ENCODE data around the gene IER5L. TPM values are rescaled to one million over a fixed set of nuclear protein-coding genes. Genes with fewer than 3 reads are reported as not detected.

IER5L gene
- polyA plus RNA-seq, 1 donor (not counting 4 experiments of a cell fraction or from before 2014, with no cell fraction given): 2.1 TPM

- Histone ChIP-seq H3K27ac (ENCODE audit: control insufficient read depth, insufficient read depth, low read length) (no peak overlapping the region), H3K27me3 (ENCODE audit: control insufficient read depth, extremely low read depth, insufficient read depth, low read length) (peaks cover under 1% of the 10 kb centered on the region), H3K36me3 (ENCODE audit: control insufficient read depth in 2 of 2, extremely low read depth in 1 of 2, insufficient read depth in 2 of 2, low read length in 2 of 2) (no peaks in the 10 kb centered on the region), H3K9me3 (ENCODE audit: control insufficient read depth, low read depth, low read length) (no peaks in the 10 kb centered on the region), H3K4me3 (ENCODE audit: control insufficient read depth in 2 of 3, extremely low read depth in 1 of 3, insufficient read depth in 2 of 3, low read depth in 1 of 3, low read length in 3 of 3) (no peak overlapping the region), H4K20me1 (ENCODE audit: control insufficient read depth, extremely low read depth, insufficient read depth, low read length) (no peaks in the 10 kb centered on the region), H2AFZ (ENCODE audit: control insufficient read depth, low read length) (no peak overlapping the region), H3K9ac (ENCODE audit: control insufficient read depth, extremely low read depth, insufficient read depth, low read length) (no peak overlapping the region), H3K9me1 (ENCODE audit: control insufficient read depth, extremely low read depth, insufficient read depth, low read length) (no peaks in the 10 kb centered on the region), H3K79me2 (ENCODE audit: control insufficient read depth, insufficient read depth, low read length) (no peaks in the 10 kb centered on the region), H3K4me2 (ENCODE audit: control insufficient read depth, extremely low read depth, insufficient read depth, low read depth, low read length) (no peak overlapping the region), H3K4me1 (ENCODE audit: control insufficient read depth, extremely low read depth, insufficient read depth, low read length) (peaks cover 10% of the 10 kb centered on the region)
- no peak for DNase-seq (ENCODE audit: low read depth, low spot score)
- TF ChIP-seq, protein P1, sequence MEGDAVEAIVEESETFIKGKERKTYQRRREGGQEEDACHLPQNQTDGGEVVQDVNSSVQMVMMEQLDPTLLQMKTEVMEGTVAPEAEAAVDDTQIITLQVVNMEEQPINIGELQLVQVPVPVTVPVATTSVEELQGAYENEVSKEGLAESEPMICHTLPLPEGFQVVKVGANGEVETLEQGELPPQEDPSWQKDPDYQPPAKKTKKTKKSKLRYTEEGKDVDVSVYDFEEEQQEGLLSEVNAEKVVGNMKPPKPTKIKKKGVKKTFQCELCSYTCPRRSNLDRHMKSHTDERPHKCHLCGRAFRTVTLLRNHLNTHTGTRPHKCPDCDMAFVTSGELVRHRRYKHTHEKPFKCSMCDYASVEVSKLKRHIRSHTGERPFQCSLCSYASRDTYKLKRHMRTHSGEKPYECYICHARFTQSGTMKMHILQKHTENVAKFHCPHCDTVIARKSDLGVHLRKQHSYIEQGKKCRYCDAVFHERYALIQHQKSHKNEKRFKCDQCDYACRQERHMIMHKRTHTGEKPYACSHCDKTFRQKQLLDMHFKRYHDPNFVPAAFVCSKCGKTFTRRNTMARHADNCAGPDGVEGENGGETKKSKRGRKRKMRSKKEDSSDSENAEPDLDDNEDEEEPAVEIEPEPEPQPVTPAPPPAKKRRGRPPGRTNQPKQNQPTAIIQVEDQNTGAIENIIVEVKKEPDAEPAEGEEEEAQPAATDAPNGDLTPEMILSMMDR (optimal IDR thresholded peaks at IDR 0.05 in 1 of 3, IDR thresholded peaks at IDR 0.05 in 1 of 3, conservative IDR thresholded peaks at IDR 0.05 in 1 of 3; ENCODE audit: extremely low read depth in 1 of 3, insufficient read depth in 2 of 3, low read length in 3 of 3): peak in 1 of 3 experiments; percentile 17
- no peak for TF ChIP-seq EZH2 (IDR thresholded peaks at IDR 0.05; ENCODE audit: low read length)
- dilution Hi-C loops (cut with MboI; ENCODE audit: extremely low pct_ligation_motif_present, low sequenced_read_pairs): no loop called here
- FAIRE-seq: no peak
These were observed 21.0 kb upstream of the IER5L start for GRCh38 chr9:129199044-129199435.

GRCh38 chr9:129198319-129199043 lies 20.4 kb upstream of the IER5L start:
- H3K36me3 ChIP-seq (ENCODE audit: control insufficient read depth in 2 of 2, extremely low read depth in 1 of 2, insufficient read depth in 2 of 2, low read length in 2 of 2): no peaks in the 10 kb centered on the region
- no peak overlapping the region for H3K4me3 ChIP-seq (ENCODE audit: control insufficient read depth in 2 of 3, extremely low read depth in 1 of 3, insufficient read depth in 2 of 3, low read depth in 1 of 3, low read length in 3 of 3)
- no peaks in the 10 kb centered on the region for H4K20me1 ChIP-seq (ENCODE audit: control insufficient read depth, extremely low read depth, insufficient read depth, low read length)
- no peaks in the 10 kb centered on the region for H3K9me1 ChIP-seq (ENCODE audit: control insufficient read depth, extremely low read depth, insufficient read depth, low read length)
- H3K27me3 ChIP-seq (ENCODE audit: control insufficient read depth, extremely low read depth, insufficient read depth, low read length): peaks cover 7% of the 10 kb centered on the region
- dilution Hi-C loops (cut with MboI; ENCODE audit: extremely low pct_ligation_motif_present, low sequenced_read_pairs): no loop called here
- no peaks in the 10 kb centered on the region for H3K9me3 ChIP-seq (ENCODE audit: control insufficient read depth, low read depth, low read length)
- peak; percentile 43 for FAIRE-seq
- H3K79me2 ChIP-seq (ENCODE audit: control insufficient read depth, insufficient read depth, low read length): no peaks in the 10 kb centered on the region
- H2AFZ ChIP-seq (ENCODE audit: control insufficient read depth, low read length): peak overlapping the region; percentile 0
- no peak overlapping the region for H3K9ac ChIP-seq (ENCODE audit: control insufficient read depth, extremely low read depth, insufficient read depth, low read length)
- peaks cover 7% of the 10 kb centered on the region for H3K4me1 ChIP-seq (ENCODE audit: control insufficient read depth, extremely low read depth, insufficient read depth, low read length)
- peak overlapping the region; percentile 1 for H3K4me2 ChIP-seq (ENCODE audit: control insufficient read depth, extremely low read depth, insufficient read depth, low read depth, low read length)
- DNase-seq (ENCODE audit: low read depth, low spot score): no peak
- H3K27ac ChIP-seq (ENCODE audit: control insufficient read depth, insufficient read depth, low read length): no peak overlapping the region
- TF ChIP-seq EZH2 (IDR thresholded peaks at IDR 0.05; ENCODE audit: low read length): no peak
- TF ChIP-seq, protein P1 (optimal IDR thresholded peaks at IDR 0.05 in 1 of 3, IDR thresholded peaks at IDR 0.05 in 1 of 3, conservative IDR thresholded peaks at IDR 0.05 in 1 of 3; ENCODE audit: extremely low read depth in 1 of 3, insufficient read depth in 2 of 3, low read length in 3 of 3): no peak
